HEK293 (cell line): ENCODE results near the gene HIGD2A.

Experiments
- CTCF ChIA-PET: fragments of 350-600 bp; formaldehyde crosslinking; extraction: SDS; loops from one replicate; lab custom pipeline; 2021; ENCODE audit warnings: antibody characterized with exemption; lab: Yijun Ruan, JAX
- POLR2A ChIA-PET: fragments of 300-600 bp; formaldehyde crosslinking; extraction: SDS; loops from one replicate; lab custom pipeline; 2020; ENCODE audit warnings: antibody characterized with exemption, inconsistent platforms; lab: Yijun Ruan, JAX
- H3K27ac ChIP-seq: fragments of 200-500 bp; sonication (Bioruptor generic); 2 replicates; pipeline ENCODE4 v1.5.1; 2014; ENCODE audit warnings: low read depth, low read length, control low read depth, inconsistent platforms; ENCODE audit errors: extremely low read depth
- H3K36me3 ChIP-seq, 2 experiments: fragments of 200-500 bp in 1 of 2; sonication (Bioruptor generic) in 1 of 2; 1 replicate in 1 of 2; 2 replicates in 1 of 2; pipeline ENCODE4 v1.5.1; 2014 to 2017; ENCODE audit warnings: inconsistent platforms in 2 of 2, low read length in 2 of 2; ENCODE audit not compliant: control insufficient read depth in 2 of 2, insufficient read depth in 1 of 2
- H3K4me1 ChIP-seq: fragments of 200-500 bp; sonication (Bioruptor generic); 2 replicates; pipeline ENCODE4 v1.5.1; 2014; ENCODE audit warnings: mild to moderate bottlenecking, low read length, inconsistent platforms; ENCODE audit not compliant: control insufficient read depth, insufficient read depth
- H3K4me3 ChIP-seq: 2 replicates; pipeline ENCODE4 v1.5.1; 2011; ENCODE audit warnings: low read depth, mild to moderate bottlenecking, control low read depth, low read length, moderate library complexity
- H3K9me3 ChIP-seq: fragments of 200-500 bp; sonication (Bioruptor generic); 2 replicates; pipeline ENCODE4 v1.5.1; 2014; ENCODE audit warnings: low read depth, low read length, inconsistent platforms; ENCODE audit not compliant: control insufficient read depth, insufficient read depth
- BCL11B ChIP-seq: fragments of 450-650 bp; formaldehyde crosslinking; IDR thresholded peaks from 2 replicates; pipeline ENCODE4 v1.5.1; 2016; ENCODE audit warnings: low read depth, missing biosample characterization, missing genetic modification characterization
- BCL6B ChIP-seq: fragments of 450-650 bp; formaldehyde crosslinking; IDR thresholded peaks from 2 replicates; pipeline ENCODE4 v1.5.1; 2017; ENCODE audit warnings: missing biosample characterization, missing genetic modification characterization
- GLI4 ChIP-seq: fragments of 450-650 bp; formaldehyde crosslinking; IDR thresholded peaks from 2 replicates; pipeline ENCODE4 v1.5.1; 2016; ENCODE audit warnings: missing biosample characterization, missing genetic modification characterization
- PRDM1 ChIP-seq: fragments of 450-650 bp; formaldehyde crosslinking; IDR thresholded peaks from 2 replicates; pipeline ENCODE4; 2016; ENCODE audit warnings: missing biosample characterization, missing genetic modification characterization
- PRDM10 ChIP-seq: fragments of 450-650 bp; formaldehyde crosslinking; IDR thresholded peaks from 2 replicates; pipeline ENCODE4 v1.5.1; 2016; ENCODE audit warnings: missing biosample characterization, missing genetic modification characterization
- REST ChIP-seq: fragments of 450-650 bp; formaldehyde crosslinking; IDR thresholded peaks from 2 replicates; pipeline ENCODE4 v1.5.1; 2016; ENCODE audit warnings: missing biosample characterization, missing genetic modification characterization
- YY2 ChIP-seq: fragments of 450-650 bp; formaldehyde crosslinking; IDR thresholded peaks from 2 replicates; pipeline ENCODE4 v1.5.1; 2016; ENCODE audit warnings: missing biosample characterization, missing genetic modification characterization
- ZFHX2 ChIP-seq: fragments of 450-650 bp; formaldehyde crosslinking; conservative IDR thresholded peaks from 2 replicates; pipeline ENCODE4 v1.5.1; 2016; ENCODE audit warnings: missing biosample characterization, missing genetic modification characterization
- ZFP37 ChIP-seq: fragments of 450-650 bp; formaldehyde crosslinking; IDR thresholded peaks from 2 replicates; pipeline ENCODE4 v1.5.1; 2016; ENCODE audit warnings: missing biosample characterization, missing genetic modification characterization
- ZNF2 ChIP-seq: fragments of 450-650 bp; formaldehyde crosslinking; IDR thresholded peaks from 2 replicates; pipeline ENCODE4 v1.5.1; 2016; ENCODE audit warnings: missing biosample characterization, missing genetic modification characterization
- ZNF280D ChIP-seq: fragments of 450-650 bp; formaldehyde crosslinking; IDR thresholded peaks from 2 replicates; pipeline ENCODE4 v1.5.1; 2016; ENCODE audit warnings: missing biosample characterization, missing genetic modification characterization
- ZNF366 ChIP-seq: fragments of 450-650 bp; formaldehyde crosslinking; conservative IDR thresholded peaks from 2 replicates; pipeline ENCODE4 v1.5.1; 2016; ENCODE audit warnings: missing biosample characterization, missing genetic modification characterization
- ZNF449 ChIP-seq: fragments of 450-650 bp; formaldehyde crosslinking; IDR thresholded peaks from 2 replicates; pipeline ENCODE4 v1.5.1; 2017; ENCODE audit warnings: missing biosample characterization, mild to moderate bottlenecking, missing genetic modification characterization, moderate library complexity
- ZNF473 ChIP-seq: fragments of 450-650 bp; formaldehyde crosslinking; IDR thresholded peaks from 2 replicates; pipeline ENCODE4 v1.5.1; 2017; ENCODE audit warnings: missing biosample characterization, missing genetic modification characterization
- ZNF501 ChIP-seq: fragments of 450-650 bp; formaldehyde crosslinking; IDR thresholded peaks from 2 replicates; pipeline ENCODE4 v1.5.1; 2016; ENCODE audit warnings: missing biosample characterization, missing genetic modification characterization
- ZNF660 ChIP-seq: fragments of 450-650 bp; IDR thresholded peaks from 2 replicates; pipeline ENCODE4 v1.5.1; 2018; ENCODE audit warnings: missing biosample characterization, mild to moderate bottlenecking, missing genetic modification characterization
- ZNF747 ChIP-seq: fragments of 450-650 bp; formaldehyde crosslinking; IDR thresholded peaks from 2 replicates; pipeline ENCODE4 v1.5.1; 2016; ENCODE audit warnings: missing biosample characterization, missing genetic modification characterization
- TF ChIP-seq, protein P1 (sequence below): IDR thresholded peaks from 2 replicates; pipeline ENCODE4 v1.6.1; 2011; ENCODE audit warnings: mild to moderate bottlenecking, low read depth, low read length, borderline replicate concordance
- TF ChIP-seq, protein P2 (sequence below): fragments of 450-650 bp; formaldehyde crosslinking; IDR thresholded peaks from 2 replicates; pipeline ENCODE4 v1.5.1; 2016; ENCODE audit warnings: missing biosample characterization, missing genetic modification characterization, low read depth

HIGD2A gene

GRCh38 chr5:176359658-176360057 is 28.9 kb upstream of the HIGD2A start (continued):
- TF ChIP-seq, protein P1, sequence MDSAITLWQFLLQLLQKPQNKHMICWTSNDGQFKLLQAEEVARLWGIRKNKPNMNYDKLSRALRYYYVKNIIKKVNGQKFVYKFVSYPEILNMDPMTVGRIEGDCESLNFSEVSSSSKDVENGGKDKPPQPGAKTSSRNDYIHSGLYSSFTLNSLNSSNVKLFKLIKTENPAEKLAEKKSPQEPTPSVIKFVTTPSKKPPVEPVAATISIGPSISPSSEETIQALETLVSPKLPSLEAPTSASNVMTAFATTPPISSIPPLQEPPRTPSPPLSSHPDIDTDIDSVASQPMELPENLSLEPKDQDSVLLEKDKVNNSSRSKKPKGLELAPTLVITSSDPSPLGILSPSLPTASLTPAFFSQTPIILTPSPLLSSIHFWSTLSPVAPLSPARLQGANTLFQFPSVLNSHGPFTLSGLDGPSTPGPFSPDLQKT, result no peak

DNA sequence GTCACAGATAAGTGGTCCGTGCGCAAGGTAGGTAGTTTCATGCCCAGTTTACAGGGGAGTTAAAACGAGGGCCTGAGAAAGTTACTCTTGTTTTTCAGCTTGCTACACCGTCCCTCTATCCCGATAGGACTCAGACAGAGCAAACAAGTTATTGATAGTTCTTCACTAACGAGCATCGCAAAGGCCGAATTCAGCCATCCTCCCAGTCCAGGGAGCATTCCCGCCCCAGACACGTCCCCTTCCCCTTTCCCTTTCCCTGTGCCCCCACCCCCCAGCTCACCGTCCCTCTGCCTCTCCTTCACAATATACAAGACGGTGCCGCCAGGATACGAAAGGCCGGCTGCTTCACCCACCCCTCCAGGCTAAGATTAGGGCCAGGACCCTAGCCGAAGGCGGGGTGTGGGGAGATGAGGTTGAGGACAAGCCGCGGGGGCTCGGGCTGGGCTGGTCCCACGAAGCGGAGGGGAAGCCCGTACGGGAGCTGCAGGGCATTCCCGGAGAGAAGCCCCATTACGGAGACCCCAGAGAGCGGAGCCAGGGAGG is 27.6 kb upstream of the HIGD2A start:
- Histone ChIP-seq H3K27ac (peak overlapping the region; percentile 74; the same call in 1 of the 2 replicates), H3K4me3 (peak overlapping the region; percentile 98), H3K4me1 (no peaks in the 10 kb centered on the region; the same call in 1 of the 2 replicates), H3K9me3 (no peaks in the 10 kb centered on the region), H3K36me3 (peaks cover 15 to 34% of the 10 kb centered on the region in 2 experiments)
- ChIA-PET POLR2A (interaction anchor here (0.7 to 2.4 kb wide), 11 partner anchors 9 to 286 kb away, joined by 3 to 24 read pairs (median 6); partner anchors contain the start of genes HIGD2A, NOP16 and RNF44), CTCF (interaction anchor here (0.6 to 1.0 kb wide), 4 partner anchors 554 to 753 kb away, joined by 3 to 5 read pairs (median 4); no protein-coding TSS in a partner anchor)
- no peak for TF ChIP-seq ZNF449 (tag by site-specific recombination)
- no peak for TF ChIP-seq GLI4 (tag by site-specific recombination)
- no peak for TF ChIP-seq ZFHX2 (tag by site-specific recombination)
- no peak for TF ChIP-seq BCL11B (tag by site-specific recombination)
- no peak for TF ChIP-seq ZNF473 (tag by site-specific recombination)
- TF ChIP-seq ZNF660, result no peak
- TF ChIP-seq ZFP37 (tag by site-specific recombination), result no peak
- TF ChIP-seq PRDM10 (tag by site-specific recombination), result peak; percentile 92; the same call in 1 of the 2 replicates
- TF ChIP-seq ZNF280D, result no peak
- no peak for TF ChIP-seq REST
- TF ChIP-seq BCL6B (tag by site-specific recombination), result no peak
- TF ChIP-seq ZNF501, result no peak
- TF ChIP-seq ZNF2, result no peak
- TF ChIP-seq, protein P2, sequence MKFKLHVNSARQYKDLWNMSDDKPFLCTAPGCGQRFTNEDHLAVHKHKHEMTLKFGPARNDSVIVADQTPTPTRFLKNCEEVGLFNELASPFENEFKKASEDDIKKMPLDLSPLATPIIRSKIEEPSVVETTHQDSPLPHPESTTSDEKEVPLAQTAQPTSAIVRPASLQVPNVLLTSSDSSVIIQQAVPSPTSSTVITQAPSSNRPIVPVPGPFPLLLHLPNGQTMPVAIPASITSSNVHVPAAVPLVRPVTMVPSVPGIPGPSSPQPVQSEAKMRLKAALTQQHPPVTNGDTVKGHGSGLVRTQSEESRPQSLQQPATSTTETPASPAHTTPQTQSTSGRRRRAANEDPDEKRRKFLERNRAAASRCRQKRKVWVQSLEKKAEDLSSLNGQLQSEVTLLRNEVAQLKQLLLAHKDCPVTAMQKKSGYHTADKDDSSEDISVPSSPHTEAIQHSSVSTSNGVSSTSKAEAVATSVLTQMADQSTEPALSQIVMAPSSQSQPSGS (tag by site-specific recombination), result no peak
- no peak for TF ChIP-seq ZNF747 (tag by site-specific recombination)
- no peak for TF ChIP-seq YY2 (tag by site-specific recombination)
- peak; percentile 92 for TF ChIP-seq PRDM1 (tag by site-specific recombination)
- TF ChIP-seq ZNF366 (tag by site-specific recombination), result 0 out of 2 replicates have a peak, but pooled peaks have one; percentile 39
